Mucosa of gallbladder (tissue), 1 donor: ENCODE measurements around the gene KCNMA1. TPM values are rescaled to one million over a fixed set of nuclear protein-coding genes. Genes with fewer than 3 reads are reported as not detected.

Source experiments
- DNase-seq: peaks from one replicate; pipeline ENCODE4 v3.0.0-alpha.2; 2020; ENCODE audit warnings: low spot score
- total RNA-seq: library from RNA; stranded (reverse); gene quantifications from one replicate; pipeline ENCODE4 v1.2.1, GENCODE V29; 2021
- donor health status: DM: no; HTN: no; CAD: no.

Gene KCNMA1
- total RNA-seq, 1 donor from 2014 or later = 101 TPM

GRCh38 chr10:77510294-77510693 lies 127.3 kb downstream of the KCNMA1 start:
- no peak for DNase-seq

- DNase-seq = no peak
These were observed 128.2 kb downstream of the KCNMA1 start for GRCh38 chr10:77509391-77509790.

GRCh38 chr10:77507291-77507880 lies 130.2 kb downstream of the KCNMA1 start:
- no peak for DNase-seq

- no peak for DNase-seq
These were observed 130.9 kb downstream of the KCNMA1 start for GRCh38 chr10:77506517-77507200.

GRCh38 chr10:77505431-77506334 lies 131.9 kb downstream of the KCNMA1 start:
- DNase-seq = no peak

GRCh38 chr10:77504873-77505257 lies 132.7 kb downstream of the KCNMA1 start:
- DNase-seq = no peak

- no peak for DNase-seq
These were observed 133.3 kb downstream of the KCNMA1 start for GRCh38 chr10:77504196-77504872.

- no peak for DNase-seq
These were observed 135.8 kb downstream of the KCNMA1 start for GRCh38 chr10:77501846-77502261.

GRCh38 chr10:77501152-77501845 lies 136.3 kb downstream of the KCNMA1 start:
- no peak for DNase-seq

- DNase-seq = no peak
These were observed 136.9 kb downstream of the KCNMA1 start for GRCh38 chr10:77500754-77501151.

- DNase-seq = no peak
These were observed 138.8 kb downstream of the KCNMA1 start for GRCh38 chr10:77498829-77499228.

GRCh38 chr10:77498210-77498609 lies 139.4 kb downstream of the KCNMA1 start:
- peak; percentile 27 for DNase-seq

- DNase-seq = no peak
These were observed 139.9 kb downstream of the KCNMA1 start for GRCh38 chr10:77497748-77498147.

- no peak for DNase-seq
These were observed 140.6 kb downstream of the KCNMA1 start for GRCh38 chr10:77496941-77497420.

GRCh38 chr10:77494756-77495541 lies 142.7 kb downstream of the KCNMA1 start:
- DNase-seq = no peak

GRCh38 chr10:77494327-77494726 lies 143.3 kb downstream of the KCNMA1 start:
- DNase-seq = no peak

GRCh38 chr10:77493851-77494261 lies 143.8 kb downstream of the KCNMA1 start:
- no peak for DNase-seq

- no peak for DNase-seq
These were observed 144.3 kb downstream of the KCNMA1 start for GRCh38 chr10:77493239-77493806.

GRCh38 chr10:77492368-77492994 lies 145.1 kb downstream of the KCNMA1 start:
- no peak for DNase-seq
